GM21825 (cell line): Measurements from ENCODE around the gene SRI.
"Not testable (repeated sequence)": the region's sequence is repeated elsewhere in the genome, so short reads cannot be mapped to it uniquely, and the experiment has no call there.

Source experiments
- ATAC-seq: cut with Tn5 transposase; IDR thresholded peaks from one replicate; pipeline ENCODE4 v1.9.1; 2021; ENCODE audit warnings: mild to moderate bottlenecking, moderate library complexity; ENCODE audit not compliant: unreplicated experiment

The SRI gene

GRCh38 chr7:88184848-88185304 is 35.0 kb downstream of the SRI start:
- no peak for ATAC-seq

- ATAC-seq, result no peak
Observed at GRCh38 chr7:88183051-88183450, 36.8 kb downstream of the SRI start.

- no peak for ATAC-seq
Observed at GRCh38 chr7:88176190-88176589, 43.6 kb downstream of the SRI start.

- no peak for ATAC-seq
Observed at GRCh38 chr7:88172842-88173241, 47.0 kb downstream of the SRI start.

DNA sequence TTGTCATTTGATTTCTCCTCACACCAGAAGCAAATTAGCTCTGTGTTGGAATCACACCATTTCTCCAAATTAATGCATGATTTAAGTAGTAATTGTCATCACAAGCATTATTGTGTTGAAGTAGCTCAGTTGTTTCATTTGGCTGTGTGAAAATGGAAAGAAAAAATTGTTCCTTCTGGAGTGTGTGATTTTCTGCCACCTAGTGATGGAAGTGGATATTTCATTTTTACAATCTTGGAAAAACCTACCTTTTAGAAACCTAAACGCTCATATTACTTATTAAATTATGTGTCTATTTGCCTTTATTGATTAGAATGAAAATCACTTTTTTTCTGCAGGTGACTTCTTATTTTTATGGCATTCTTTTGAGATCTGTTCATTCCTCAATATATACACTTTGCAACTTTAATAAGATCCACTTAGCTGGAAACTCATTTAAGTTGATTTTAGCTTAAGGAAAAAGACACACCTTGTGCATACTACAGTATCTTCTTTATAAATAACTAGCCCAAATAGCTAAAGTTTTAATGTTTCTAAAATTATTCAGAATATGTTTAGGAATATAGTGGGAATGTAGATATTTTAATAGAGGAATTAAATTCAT is 50.0 kb downstream of the SRI start:
- no peak for ATAC-seq

DNA sequence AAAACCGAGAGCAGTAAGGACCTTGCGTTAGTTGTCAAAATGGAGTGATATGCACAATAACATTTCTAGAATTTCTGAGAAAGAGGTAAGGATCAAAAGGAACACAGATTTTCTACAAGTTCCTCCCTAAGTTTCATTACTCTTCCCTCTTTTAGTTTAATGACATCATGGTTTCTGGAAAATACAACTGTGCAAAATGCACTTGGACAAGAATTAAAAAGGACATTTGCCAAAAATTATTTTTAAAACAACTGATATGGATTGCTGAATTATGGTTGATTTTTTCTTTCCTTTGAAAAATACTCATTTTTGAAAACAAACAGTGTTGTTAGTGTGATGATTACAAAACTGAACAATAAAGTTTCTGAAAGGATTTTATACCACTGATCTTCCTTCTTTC is 52.1 kb downstream of the SRI start:
- ATAC-seq, result no peak

DNA sequence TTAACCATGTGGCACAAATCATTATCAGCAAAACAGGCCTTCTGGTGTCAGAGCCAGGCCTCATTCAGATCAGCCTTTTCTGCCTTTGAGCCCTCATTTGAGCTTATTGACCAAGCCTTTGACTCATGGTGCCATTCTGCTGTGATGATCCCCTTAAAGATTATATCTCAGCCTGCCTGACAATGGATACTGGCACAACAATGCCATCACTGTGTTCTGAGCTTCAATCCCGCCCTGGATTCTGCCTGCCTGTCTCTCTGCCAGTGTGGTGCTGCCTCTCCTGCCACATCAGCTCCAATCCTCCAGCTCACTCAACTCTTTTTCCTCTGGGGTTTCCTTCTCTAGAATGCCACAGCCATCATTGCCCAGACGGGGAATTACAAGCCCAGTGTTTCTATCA is 52.6 kb downstream of the SRI start:
- no peak for ATAC-seq

DNA sequence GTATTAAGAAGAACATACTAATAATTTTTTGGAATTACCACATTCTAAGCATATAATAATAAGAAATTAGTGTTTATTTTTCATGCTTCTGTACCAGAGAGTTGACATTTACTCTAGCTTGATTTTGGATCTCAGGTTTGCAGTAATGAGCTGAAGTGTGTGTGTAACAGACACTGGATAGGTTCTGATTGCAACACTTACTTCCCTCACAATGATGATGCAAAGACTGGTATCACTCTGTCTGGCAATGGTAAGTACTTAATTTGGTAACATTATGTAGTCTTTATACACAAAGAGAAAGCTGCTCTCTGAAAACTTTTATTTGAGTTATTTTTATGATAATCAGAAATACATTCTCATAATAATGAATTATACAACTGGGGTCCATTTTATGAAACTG is 54.1 kb downstream of the SRI start:
- ATAC-seq, result no peak

DNA sequence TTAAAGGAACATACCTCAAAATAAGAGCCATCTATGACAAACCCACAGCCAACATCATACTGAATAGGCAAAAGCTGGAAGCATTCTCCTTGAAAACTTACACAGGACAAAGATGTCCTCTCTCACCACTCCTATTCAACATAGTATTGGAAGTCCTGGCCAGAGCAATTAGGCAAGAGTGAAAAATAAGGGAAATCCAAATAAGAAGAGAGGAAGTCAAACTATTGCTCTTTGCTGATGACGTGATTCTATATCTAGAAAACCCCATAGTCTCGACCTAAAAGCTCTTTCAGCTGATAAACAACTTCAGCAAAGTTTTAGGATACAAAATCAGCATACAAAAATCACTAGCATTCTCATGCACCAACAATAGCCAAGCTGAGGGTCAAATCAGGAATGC is 60.1 kb downstream of the SRI start:
- ATAC-seq, result not testable (repeated sequence)

GRCh38 chr7:88156356-88156755 is 63.5 kb downstream of the SRI start:
- no peak for ATAC-seq

DNA sequence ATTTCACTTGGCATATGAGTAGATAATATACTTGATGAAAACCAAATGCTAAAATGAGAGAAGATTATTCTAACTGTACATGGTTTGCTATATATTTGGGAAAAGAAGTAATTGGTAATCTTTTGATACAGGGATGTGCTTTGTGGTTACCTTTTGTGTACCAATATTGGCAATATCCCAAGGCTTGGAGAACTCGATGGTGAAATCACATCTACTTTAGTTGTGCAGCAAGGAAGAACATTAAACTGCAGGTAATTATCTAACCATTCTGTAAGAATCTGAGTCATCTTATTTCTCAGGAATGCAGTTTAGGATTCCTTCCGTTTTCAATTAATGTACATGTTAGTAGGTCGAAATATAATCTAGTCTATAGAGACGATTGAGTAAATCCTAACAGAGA is 64.1 kb downstream of the SRI start:
- ATAC-seq, result no peak
